GM13977 (cell line): Measurements from ENCODE around the gene DISC1.
"Not testable (repeated sequence)": the region's sequence is repeated elsewhere in the genome, so short reads cannot be mapped to it uniquely, and the experiment has no call there.

ENCODE experiments used
- DNase-seq: peaks from one replicate; pipeline ENCODE4 v3.0.0; 2012; ENCODE audit warnings: low spot score
- in situ Hi-C: fragments of 300-500 bp; cut with MboI; formaldehyde crosslinking; loops from one replicate; pipeline ENCODE4 v1.12.0; 2022; ENCODE audit warnings: low sequenced_read_pairs, low pct_unique_long_range_greater_than_20kb, mixed read lengths, inconsistent platforms; ENCODE audit not compliant: unreplicated experiment
- TF ChIP-seq, protein P1 (sequence below): IDR thresholded peaks from 2 replicates; pipeline ENCODE4 v1.5.1; 2012; ENCODE audit warnings: mild to moderate bottlenecking, control low read depth; ENCODE audit not compliant: insufficient read depth; ENCODE audit errors: extremely low read depth, missing control alignments

The DISC1 gene

GRCh38 chr1:231951374-231951773, 324.8 kb downstream of the DISC1 start:
- no peak for DNase-seq
- TF ChIP-seq, protein P1, sequence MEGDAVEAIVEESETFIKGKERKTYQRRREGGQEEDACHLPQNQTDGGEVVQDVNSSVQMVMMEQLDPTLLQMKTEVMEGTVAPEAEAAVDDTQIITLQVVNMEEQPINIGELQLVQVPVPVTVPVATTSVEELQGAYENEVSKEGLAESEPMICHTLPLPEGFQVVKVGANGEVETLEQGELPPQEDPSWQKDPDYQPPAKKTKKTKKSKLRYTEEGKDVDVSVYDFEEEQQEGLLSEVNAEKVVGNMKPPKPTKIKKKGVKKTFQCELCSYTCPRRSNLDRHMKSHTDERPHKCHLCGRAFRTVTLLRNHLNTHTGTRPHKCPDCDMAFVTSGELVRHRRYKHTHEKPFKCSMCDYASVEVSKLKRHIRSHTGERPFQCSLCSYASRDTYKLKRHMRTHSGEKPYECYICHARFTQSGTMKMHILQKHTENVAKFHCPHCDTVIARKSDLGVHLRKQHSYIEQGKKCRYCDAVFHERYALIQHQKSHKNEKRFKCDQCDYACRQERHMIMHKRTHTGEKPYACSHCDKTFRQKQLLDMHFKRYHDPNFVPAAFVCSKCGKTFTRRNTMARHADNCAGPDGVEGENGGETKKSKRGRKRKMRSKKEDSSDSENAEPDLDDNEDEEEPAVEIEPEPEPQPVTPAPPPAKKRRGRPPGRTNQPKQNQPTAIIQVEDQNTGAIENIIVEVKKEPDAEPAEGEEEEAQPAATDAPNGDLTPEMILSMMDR = no peak
- in situ Hi-C loops = no loop called here

GRCh38 chr1:231952154-231952553, 325.6 kb downstream of the DISC1 start:
- in situ Hi-C loops = no loop called here
- TF ChIP-seq, protein P1 = no peak
- DNase-seq = no peak

- in situ Hi-C loops = no loop called here
- DNase-seq = no peak
- TF ChIP-seq, protein P1 = no peak
These were observed 327.1 kb downstream of the DISC1 start for GRCh38 chr1:231953660-231954059.

DNA sequence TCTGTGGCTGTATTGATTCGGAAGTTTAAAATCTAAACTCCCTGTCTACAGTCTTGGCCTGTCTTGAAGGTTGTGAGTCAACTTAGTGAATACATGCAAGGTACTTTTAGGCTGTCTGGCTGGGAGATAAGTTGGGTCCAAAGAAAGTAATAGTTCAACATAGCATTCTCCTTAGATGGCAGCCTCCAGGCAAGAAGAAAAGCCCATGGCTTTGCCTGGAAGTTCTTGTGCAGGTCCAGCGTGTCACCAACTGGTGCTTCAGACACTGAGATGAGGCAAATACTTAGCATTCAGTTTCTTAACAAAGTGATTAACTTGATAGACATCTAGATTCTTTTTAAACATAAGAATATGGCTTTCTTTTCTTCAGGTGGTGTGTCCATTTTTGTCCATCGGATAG, 328.2 kb downstream of the DISC1 start:
- in situ Hi-C loops = no loop called here
- TF ChIP-seq, protein P1 = no peak
- DNase-seq = no peak

DNA sequence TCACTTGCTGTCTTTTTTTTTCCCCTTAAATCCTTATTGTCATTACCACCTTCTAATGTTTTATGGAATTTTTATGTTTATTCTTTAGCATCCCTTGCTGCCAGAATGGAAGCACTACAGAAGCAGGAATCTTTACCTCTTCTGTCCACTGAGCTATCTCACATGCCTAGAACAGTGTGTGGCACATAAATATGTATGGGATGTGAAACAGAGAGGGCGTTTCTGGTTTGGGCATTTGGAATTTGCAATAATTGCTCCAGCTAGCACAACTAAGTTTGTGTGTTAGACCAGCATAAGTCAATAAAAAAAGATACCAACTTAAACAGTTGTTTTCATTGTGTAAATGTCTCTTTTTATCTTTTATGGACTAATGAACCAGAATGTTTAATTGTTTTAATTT, 330.8 kb downstream of the DISC1 start:
- no peak for DNase-seq
- in situ Hi-C loops = no loop called here
- TF ChIP-seq, protein P1 = no peak

- TF ChIP-seq, protein P1 = no peak
- no peak for DNase-seq
- in situ Hi-C loops = no loop called here
These were observed 331.9 kb downstream of the DISC1 start for GRCh38 chr1:231958448-231958847.

- TF ChIP-seq, protein P1 = no peak
- in situ Hi-C loops = no loop called here
- no peak for DNase-seq
These were observed 332.8 kb downstream of the DISC1 start for GRCh38 chr1:231959225-231959884.

GRCh38 chr1:231961801-231962200, 335.2 kb downstream of the DISC1 start:
- in situ Hi-C loops, DNase-seq: not testable (repeated sequence)
